ENCODE data around the gene PEX14. TPM values are rescaled to one million over a fixed set of nuclear protein-coding genes. Genes with fewer than 3 reads are reported as not detected.

The PEX14 gene
- total and polyA plus RNA-seq, 2 donors (not counting 3 experiments of a cell fraction or from before 2014, with no cell fraction given) = 19.5 to 26.5 TPM

DNA sequence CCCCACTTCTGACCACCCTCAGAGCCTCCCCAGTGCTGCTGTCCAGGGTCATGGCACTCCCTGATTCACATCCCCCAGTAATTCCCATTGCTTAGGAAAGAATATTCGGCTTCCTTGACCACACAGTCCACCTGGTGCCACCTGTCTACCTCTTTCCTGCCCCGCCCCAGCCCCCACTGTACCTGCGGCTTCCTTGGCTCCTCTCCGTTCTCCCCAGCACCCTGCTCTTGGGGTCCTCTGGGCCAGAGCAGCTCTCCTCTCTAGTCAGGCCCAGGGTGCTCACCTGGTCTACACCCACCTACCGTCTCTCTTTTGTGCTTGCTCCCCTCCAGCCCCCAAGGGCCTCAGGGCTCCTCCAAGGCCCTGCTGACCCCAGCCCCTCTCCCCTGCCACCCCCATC lies 142.6 kb downstream of the PEX14 start:
- Histone ChIP-seq H3K36me3 (ENCODE audit: control insufficient read depth in 2 of 2, extremely low read depth in 1 of 2, insufficient read depth in 2 of 2, low read length in 2 of 2) (peaks cover 0 to 4% of the 10 kb centered on the region in 2 experiments), H3K27me3 (ENCODE audit: control insufficient read depth in 2 of 2, insufficient read depth in 2 of 2, low read length in 2 of 2) (no peaks in the 10 kb centered on the region), H4K20me1 (replicated peaks; ENCODE audit: control insufficient read depth, extremely low read depth, insufficient read depth, low read length) (no peaks in the 10 kb centered on the region), H3K9me3 (replicated peaks; ENCODE audit: control insufficient read depth, insufficient read depth, low read length) (no peaks in the 10 kb centered on the region), H3K9me1 (replicated peaks; ENCODE audit: control insufficient read depth, extremely low read depth, insufficient read depth, low read length) (no peaks in the 10 kb centered on the region), H3K79me2 (ENCODE audit: control insufficient read depth, insufficient read depth, low read length) (no peaks in the 10 kb centered on the region), H3K27ac (ENCODE audit: insufficient read depth, low read depth, low read length) (no peak overlapping the region), H3K4me2 (ENCODE audit: insufficient read depth, low read length) (no peak overlapping the region), H2AFZ (ENCODE audit: low read depth, low read length) (no peak overlapping the region), H3K9ac (replicated peaks; ENCODE audit: extremely low read depth, insufficient read depth, low read length) (no peak overlapping the region), H3K4me1 (ENCODE audit: control insufficient read depth, extremely low read depth, insufficient read depth, low read length) (no peaks in the 10 kb centered on the region), H3K4me3 (replicated peaks in 1 of 3; ENCODE audit: insufficient read depth in 1 of 3, low read depth in 1 of 3, low read length in 3 of 3) (no peak overlapping the region)
- BruUV-seq (replicated peaks) = no TSS peak
- dilution Hi-C loops (cut with MboI; ENCODE audit: extremely low pct_ligation_motif_present, low sequenced_read_pairs) = no loop called here
- FAIRE-seq = no peak
- DNase-seq (ENCODE audit: low read depth, low spot score) = no peak
- ChIA-PET POLR2A (no interaction called here), CTCF (no interaction called here)
- intact Hi-C loops (cut with micrococcal nuclease) = no loop called here
- TF ChIP-seq GATA2 (IDR thresholded peaks at IDR 0.05; ENCODE audit: insufficient read depth, insufficient read length, low read depth, low read length) (no peak), POLR2A (IDR thresholded peaks at IDR 0.05; ENCODE audit: low read depth, low read length) (no peak), POLR2AphosphoS5 (IDR thresholded peaks at IDR 0.05; ENCODE audit: insufficient read depth, low read depth, low read length) (no peak), EZH2 (IDR thresholded peaks at IDR 0.05; ENCODE audit: borderline replicate concordance, low read depth, low read length, severe bottlenecking) (no peak), FOS (IDR thresholded peaks at IDR 0.05; ENCODE audit: borderline replicate concordance, insufficient read depth, low read length) (no peak), JUN (IDR thresholded peaks at IDR 0.05; ENCODE audit: borderline replicate concordance, insufficient read depth, insufficient read length, low read depth) (no peak), MYC (IDR thresholded peaks at IDR 0.05; ENCODE audit: low read depth, low read length) (no peak)
- TF ChIP-seq, protein P1, sequence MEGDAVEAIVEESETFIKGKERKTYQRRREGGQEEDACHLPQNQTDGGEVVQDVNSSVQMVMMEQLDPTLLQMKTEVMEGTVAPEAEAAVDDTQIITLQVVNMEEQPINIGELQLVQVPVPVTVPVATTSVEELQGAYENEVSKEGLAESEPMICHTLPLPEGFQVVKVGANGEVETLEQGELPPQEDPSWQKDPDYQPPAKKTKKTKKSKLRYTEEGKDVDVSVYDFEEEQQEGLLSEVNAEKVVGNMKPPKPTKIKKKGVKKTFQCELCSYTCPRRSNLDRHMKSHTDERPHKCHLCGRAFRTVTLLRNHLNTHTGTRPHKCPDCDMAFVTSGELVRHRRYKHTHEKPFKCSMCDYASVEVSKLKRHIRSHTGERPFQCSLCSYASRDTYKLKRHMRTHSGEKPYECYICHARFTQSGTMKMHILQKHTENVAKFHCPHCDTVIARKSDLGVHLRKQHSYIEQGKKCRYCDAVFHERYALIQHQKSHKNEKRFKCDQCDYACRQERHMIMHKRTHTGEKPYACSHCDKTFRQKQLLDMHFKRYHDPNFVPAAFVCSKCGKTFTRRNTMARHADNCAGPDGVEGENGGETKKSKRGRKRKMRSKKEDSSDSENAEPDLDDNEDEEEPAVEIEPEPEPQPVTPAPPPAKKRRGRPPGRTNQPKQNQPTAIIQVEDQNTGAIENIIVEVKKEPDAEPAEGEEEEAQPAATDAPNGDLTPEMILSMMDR (IDR thresholded peaks at IDR 0.05; ENCODE audit: extremely low read depth in 1 of 2, insufficient read depth in 1 of 2, low read depth in 1 of 2, low read length in 2 of 2) = no peak
- TF ChIP-seq, protein P2, sequence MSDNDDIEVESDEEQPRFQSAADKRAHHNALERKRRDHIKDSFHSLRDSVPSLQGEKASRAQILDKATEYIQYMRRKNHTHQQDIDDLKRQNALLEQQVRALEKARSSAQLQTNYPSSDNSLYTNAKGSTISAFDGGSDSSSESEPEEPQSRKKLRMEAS (IDR thresholded peaks at IDR 0.05; ENCODE audit: insufficient read depth, insufficient read length) = no peak

All from endothelial cell of umbilical vein (primary cell).